ENCODE data around the gene IGFBP2. TPM values are rescaled to one million over a fixed set of nuclear protein-coding genes. Genes with fewer than 3 reads are reported as not detected.

IGFBP2 gene
- total and polyA plus RNA-seq, 2 experiments from 2014 or later: 177 to 364 TPM

DNA sequence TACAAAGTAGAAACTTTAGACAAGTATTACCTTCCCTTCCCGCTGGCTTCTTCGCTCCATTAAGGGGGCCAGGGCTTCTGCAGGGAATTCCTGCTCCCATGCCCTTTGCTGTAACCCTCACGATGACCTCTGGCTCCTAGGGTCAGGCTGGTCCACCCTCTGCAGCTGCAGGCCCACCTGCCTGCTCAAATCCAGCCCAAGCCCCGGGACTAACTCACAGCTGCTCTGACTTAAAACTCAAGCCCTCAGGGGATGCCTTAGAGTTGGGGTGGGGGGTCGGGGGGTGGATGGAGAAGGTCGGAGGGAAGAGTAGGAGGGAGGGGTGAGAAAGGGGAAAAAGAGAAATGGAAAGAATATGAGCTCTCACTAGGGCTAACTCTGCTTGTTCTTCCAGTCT is 57.2 kb downstream of the IGFBP2 start:
- peaks cover 35% of the 10 kb centered on the region for H3K4me1 ChIP-seq (ENCODE audit: insufficient read depth)
- H3K4me2 ChIP-seq: peak overlapping the region; percentile 62
- Mint-ChIP-seq H3K4me3 (peak overlapping the region; percentile 40), H3K9me3 (no peaks in the 10 kb centered on the region), H3K4me1 (peaks cover 40% of the 10 kb centered on the region), H3K27ac (no peak overlapping the region), H3K36me3 (ENCODE audit: low read depth) (no peaks in the 10 kb centered on the region), H3K27me3 (ENCODE audit: insufficient read depth, low read depth, poor library complexity) (peaks cover 34% of the 10 kb centered on the region)
- H3K27me3 ChIP-seq (ENCODE audit: insufficient read depth): peaks cover 47% of the 10 kb centered on the region
- no peaks in the 10 kb centered on the region for H3K9me2 ChIP-seq (ENCODE audit: insufficient read depth)
- ATAC-seq: no peak
- H2AFZ ChIP-seq: no peak overlapping the region
- DNase-seq (ENCODE audit: low spot score): no peak
- H3K27ac ChIP-seq (ENCODE audit: low read depth): no peak overlapping the region
- no peak overlapping the region for H3K4me3 ChIP-seq
- H3F3A ChIP-seq (replicated peaks; ENCODE audit: low read depth): 0 out of 2 replicates have a peak, but pooled peaks cover 4% of the 10 kb centered on the region
- TF ChIP-seq STAT1 (IDR thresholded peaks at IDR 0.05; ENCODE audit: unreplicated experiment): no peak
- TF ChIP-seq ZNF114 (CRISPR knock-in tag; IDR thresholded peaks at IDR 0.05): no peak
- no peak for TF ChIP-seq CREB1 (CRISPR knock-in tag; IDR thresholded peaks at IDR 0.05; ENCODE audit: low read depth)
- no peak for TF ChIP-seq EZH2phosphoT487 (IDR thresholded peaks at IDR 0.05; ENCODE audit: unreplicated experiment)
- no peak for TF ChIP-seq JUNB (IDR thresholded peaks at IDR 0.05; ENCODE audit: unreplicated experiment)
- TF ChIP-seq NANOG (IDR thresholded peaks at IDR 0.05; ENCODE audit: borderline replicate concordance): no peak
- TF ChIP-seq, protein P1, sequence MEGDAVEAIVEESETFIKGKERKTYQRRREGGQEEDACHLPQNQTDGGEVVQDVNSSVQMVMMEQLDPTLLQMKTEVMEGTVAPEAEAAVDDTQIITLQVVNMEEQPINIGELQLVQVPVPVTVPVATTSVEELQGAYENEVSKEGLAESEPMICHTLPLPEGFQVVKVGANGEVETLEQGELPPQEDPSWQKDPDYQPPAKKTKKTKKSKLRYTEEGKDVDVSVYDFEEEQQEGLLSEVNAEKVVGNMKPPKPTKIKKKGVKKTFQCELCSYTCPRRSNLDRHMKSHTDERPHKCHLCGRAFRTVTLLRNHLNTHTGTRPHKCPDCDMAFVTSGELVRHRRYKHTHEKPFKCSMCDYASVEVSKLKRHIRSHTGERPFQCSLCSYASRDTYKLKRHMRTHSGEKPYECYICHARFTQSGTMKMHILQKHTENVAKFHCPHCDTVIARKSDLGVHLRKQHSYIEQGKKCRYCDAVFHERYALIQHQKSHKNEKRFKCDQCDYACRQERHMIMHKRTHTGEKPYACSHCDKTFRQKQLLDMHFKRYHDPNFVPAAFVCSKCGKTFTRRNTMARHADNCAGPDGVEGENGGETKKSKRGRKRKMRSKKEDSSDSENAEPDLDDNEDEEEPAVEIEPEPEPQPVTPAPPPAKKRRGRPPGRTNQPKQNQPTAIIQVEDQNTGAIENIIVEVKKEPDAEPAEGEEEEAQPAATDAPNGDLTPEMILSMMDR (conservative IDR thresholded peaks at IDR 0.05; ENCODE audit: low read depth in 2 of 2): no peak
- no peak for TF ChIP-seq ZNF331 (CRISPR knock-in tag; IDR thresholded peaks at IDR 0.05; ENCODE audit: low read depth)
- TF ChIP-seq, protein P2, sequence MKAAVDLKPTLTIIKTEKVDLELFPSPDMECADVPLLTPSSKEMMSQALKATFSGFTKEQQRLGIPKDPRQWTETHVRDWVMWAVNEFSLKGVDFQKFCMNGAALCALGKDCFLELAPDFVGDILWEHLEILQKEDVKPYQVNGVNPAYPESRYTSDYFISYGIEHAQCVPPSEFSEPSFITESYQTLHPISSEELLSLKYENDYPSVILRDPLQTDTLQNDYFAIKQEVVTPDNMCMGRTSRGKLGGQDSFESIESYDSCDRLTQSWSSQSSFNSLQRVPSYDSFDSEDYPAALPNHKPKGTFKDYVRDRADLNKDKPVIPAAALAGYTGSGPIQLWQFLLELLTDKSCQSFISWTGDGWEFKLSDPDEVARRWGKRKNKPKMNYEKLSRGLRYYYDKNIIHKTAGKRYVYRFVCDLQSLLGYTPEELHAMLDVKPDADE (IDR thresholded peaks at IDR 0.05): no peak
- no peaks in the 10 kb centered on the region for H3K36me3 ChIP-seq (ENCODE audit: insufficient read depth)
- no peaks in the 10 kb centered on the region for H4K20me1 ChIP-seq (replicated peaks; ENCODE audit: insufficient read depth)
- no peaks in the 10 kb centered on the region for H3K79me2 ChIP-seq (replicated peaks; ENCODE audit: insufficient read depth)

DNA sequence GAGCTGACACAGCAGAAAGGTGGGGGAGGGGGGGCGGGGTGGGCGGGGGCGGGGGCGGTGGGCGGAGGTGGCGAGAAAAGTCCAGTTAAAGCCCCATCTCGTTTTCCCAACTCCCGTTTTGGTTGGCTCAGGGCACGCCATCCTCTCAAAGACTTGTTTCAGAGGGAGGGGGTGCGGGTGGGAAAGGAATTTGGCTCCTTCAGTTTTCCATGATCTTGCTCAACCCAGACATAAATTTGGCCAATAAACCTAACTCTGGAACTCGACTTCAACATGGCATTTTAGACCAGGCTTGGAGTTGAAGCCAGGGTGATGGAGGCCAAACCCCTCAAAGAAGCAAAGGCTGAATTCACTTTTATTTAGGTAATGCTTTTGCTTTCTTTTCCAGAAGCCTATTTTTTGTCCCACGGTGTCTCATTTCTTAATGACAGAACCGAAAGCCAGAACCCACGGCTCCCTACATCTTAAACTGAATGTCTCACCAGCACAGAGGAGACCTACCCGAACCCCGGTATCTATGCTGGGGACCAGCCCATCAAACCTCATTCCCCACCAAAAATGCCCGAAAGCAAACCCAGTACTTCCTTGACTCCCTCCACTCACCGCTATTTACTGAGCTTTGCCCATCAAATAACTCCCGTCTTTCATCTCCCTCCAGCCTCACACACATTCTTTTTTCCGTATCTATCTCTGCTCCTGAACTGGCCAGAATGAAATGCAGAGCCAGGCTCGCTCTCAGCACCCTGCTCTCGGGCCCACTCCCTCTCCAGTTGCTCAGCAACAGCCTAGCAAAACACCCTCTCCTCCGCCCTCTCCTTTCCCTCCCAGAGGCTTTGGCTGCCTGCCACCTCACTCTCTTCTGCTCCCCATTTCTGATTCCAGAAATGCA is 57.9 kb downstream of the IGFBP2 start:
- Histone ChIP-seq H3K36me3 (ENCODE audit: insufficient read depth) (no peaks in the 10 kb centered on the region), H3K4me2 (peak overlapping the region; percentile 98), H3K9me2 (ENCODE audit: insufficient read depth) (no peaks in the 10 kb centered on the region), H3K79me2 (replicated peaks; ENCODE audit: insufficient read depth) (no peaks in the 10 kb centered on the region), H3F3A (replicated peaks; ENCODE audit: low read depth) (0 out of 2 replicates have a peak, but pooled peaks cover 4% of the 10 kb centered on the region), H3K27ac (ENCODE audit: low read depth) (no peak overlapping the region), H4K20me1 (replicated peaks; ENCODE audit: insufficient read depth) (no peaks in the 10 kb centered on the region), H2AFZ (peak overlapping the region; percentile 63), H3K27me3 (ENCODE audit: insufficient read depth) (peaks cover 52% of the 10 kb centered on the region), H3K4me3 (peak overlapping the region; percentile 77), H3K4me1 (ENCODE audit: insufficient read depth) (peaks cover 39% of the 10 kb centered on the region)
- H3K27me3 Mint-ChIP-seq (ENCODE audit: insufficient read depth, low read depth, poor library complexity): peaks cover 38% of the 10 kb centered on the region
- H3K27ac Mint-ChIP-seq: no peak overlapping the region
- DNase-seq (ENCODE audit: low spot score) (peak; percentile 81), ATAC-seq (peak; percentile 8)
- no peaks in the 10 kb centered on the region for H3K36me3 Mint-ChIP-seq (ENCODE audit: low read depth)
- peaks cover 46% of the 10 kb centered on the region for H3K4me1 Mint-ChIP-seq
- H3K9me3 Mint-ChIP-seq: no peaks in the 10 kb centered on the region
- peak overlapping the region; percentile 84 for H3K4me3 Mint-ChIP-seq
- TF ChIP-seq POLR2AphosphoS5 (IDR thresholded peaks at IDR 0.05; ENCODE audit: low read depth) (no peak), ZNF331 (CRISPR knock-in tag; IDR thresholded peaks at IDR 0.05; ENCODE audit: low read depth) (no peak), CREB1 (CRISPR knock-in tag; IDR thresholded peaks at IDR 0.05; ENCODE audit: low read depth) (no peak), STAT1 (IDR thresholded peaks at IDR 0.05; ENCODE audit: unreplicated experiment) (no peak), ZNF114 (CRISPR knock-in tag; IDR thresholded peaks at IDR 0.05) (no peak)
- TF ChIP-seq, protein P2 (IDR thresholded peaks at IDR 0.05): no peak
- TF ChIP-seq, protein P3, sequence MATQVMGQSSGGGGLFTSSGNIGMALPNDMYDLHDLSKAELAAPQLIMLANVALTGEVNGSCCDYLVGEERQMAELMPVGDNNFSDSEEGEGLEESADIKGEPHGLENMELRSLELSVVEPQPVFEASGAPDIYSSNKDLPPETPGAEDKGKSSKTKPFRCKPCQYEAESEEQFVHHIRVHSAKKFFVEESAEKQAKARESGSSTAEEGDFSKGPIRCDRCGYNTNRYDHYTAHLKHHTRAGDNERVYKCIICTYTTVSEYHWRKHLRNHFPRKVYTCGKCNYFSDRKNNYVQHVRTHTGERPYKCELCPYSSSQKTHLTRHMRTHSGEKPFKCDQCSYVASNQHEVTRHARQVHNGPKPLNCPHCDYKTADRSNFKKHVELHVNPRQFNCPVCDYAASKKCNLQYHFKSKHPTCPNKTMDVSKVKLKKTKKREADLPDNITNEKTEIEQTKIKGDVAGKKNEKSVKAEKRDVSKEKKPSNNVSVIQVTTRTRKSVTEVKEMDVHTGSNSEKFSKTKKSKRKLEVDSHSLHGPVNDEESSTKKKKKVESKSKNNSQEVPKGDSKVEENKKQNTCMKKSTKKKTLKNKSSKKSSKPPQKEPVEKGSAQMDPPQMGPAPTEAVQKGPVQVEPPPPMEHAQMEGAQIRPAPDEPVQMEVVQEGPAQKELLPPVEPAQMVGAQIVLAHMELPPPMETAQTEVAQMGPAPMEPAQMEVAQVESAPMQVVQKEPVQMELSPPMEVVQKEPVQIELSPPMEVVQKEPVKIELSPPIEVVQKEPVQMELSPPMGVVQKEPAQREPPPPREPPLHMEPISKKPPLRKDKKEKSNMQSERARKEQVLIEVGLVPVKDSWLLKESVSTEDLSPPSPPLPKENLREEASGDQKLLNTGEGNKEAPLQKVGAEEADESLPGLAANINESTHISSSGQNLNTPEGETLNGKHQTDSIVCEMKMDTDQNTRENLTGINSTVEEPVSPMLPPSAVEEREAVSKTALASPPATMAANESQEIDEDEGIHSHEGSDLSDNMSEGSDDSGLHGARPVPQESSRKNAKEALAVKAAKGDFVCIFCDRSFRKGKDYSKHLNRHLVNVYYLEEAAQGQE (IDR thresholded peaks at IDR 0.05; ENCODE audit: unreplicated experiment): no peak
